SK-N-SH treated with all-trans-retinoic acid at 6 μM for 48 hours (cell line): Measurements from ENCODE around the gene RBMS3.

Experiments
- POU6F1 ChIP-seq: fragments of 250-450 bp; sonication (Bioruptor Pico); IDR thresholded peaks from 2 replicates; pipeline ENCODE4 v1.8.0; 2021; ENCODE audit warnings: low read depth, mild to moderate bottlenecking, moderate library complexity, borderline replicate concordance
- PPARA ChIP-seq: fragments of 250-450 bp; sonication (Bioruptor Pico); IDR thresholded peaks from 2 replicates; pipeline ENCODE4 v1.5.0; 2020; ENCODE audit warnings: mild to moderate bottlenecking, borderline replicate concordance
- TSHZ2 ChIP-seq: fragments of 250-450 bp; sonication (Bioruptor Pico); IDR thresholded peaks from 2 replicates; pipeline ENCODE4 v1.5.0; 2020; ENCODE audit warnings: mild to moderate bottlenecking, moderate library complexity
- ZFP30 ChIP-seq: fragments of 450-650 bp; formaldehyde crosslinking; IDR thresholded peaks from 2 replicates; pipeline ENCODE4 v1.5.0; 2022; ENCODE audit warnings: mild to moderate bottlenecking, moderate library complexity

- TF ChIP-seq ZFP30 (CRISPR knock-in tag) (no peak), POU6F1 (CRISPR knock-in tag) (no peak), PPARA (no peak), TSHZ2 (CRISPR knock-in tag) (no peak)
Observed at GRCh38 chr3:29515451-29515850, 234.6 kb downstream of the RBMS3 start.
